ENCODE data around the gene PCYT1A.
A peak's percentile ranks its signal among the peaks of the same experiment; 100 is the strongest.
"Not testable (repeated sequence)": the region's sequence is repeated elsewhere in the genome, so short reads cannot be mapped to it uniquely, and the experiment has no call there.

The PCYT1A gene

GRCh38 chr3:196287440-196288140 is at the start of gene PCYT1A:
Gene PCYT1A, minus strand, starts transcription at chr3:196287726. Its CDS starts 17,195 bp downstream, at chr3:196270531.
- DNase-seq: peak; percentile 67 to 69

GRCh38 chr3:196336319-196337145 is 49.0 kb upstream of the PCYT1A start:
- DNase-seq: no peak

GRCh38 chr3:196335503-196335948 is 48.0 kb upstream of the PCYT1A start:
- DNase-seq: no peak

GRCh38 chr3:196334982-196335381 is 47.5 kb upstream of the PCYT1A start:
- no peak for DNase-seq

- no peak for DNase-seq
Measured at GRCh38 chr3:196332168-196332567, 44.6 kb upstream of the PCYT1A start.

DNA sequence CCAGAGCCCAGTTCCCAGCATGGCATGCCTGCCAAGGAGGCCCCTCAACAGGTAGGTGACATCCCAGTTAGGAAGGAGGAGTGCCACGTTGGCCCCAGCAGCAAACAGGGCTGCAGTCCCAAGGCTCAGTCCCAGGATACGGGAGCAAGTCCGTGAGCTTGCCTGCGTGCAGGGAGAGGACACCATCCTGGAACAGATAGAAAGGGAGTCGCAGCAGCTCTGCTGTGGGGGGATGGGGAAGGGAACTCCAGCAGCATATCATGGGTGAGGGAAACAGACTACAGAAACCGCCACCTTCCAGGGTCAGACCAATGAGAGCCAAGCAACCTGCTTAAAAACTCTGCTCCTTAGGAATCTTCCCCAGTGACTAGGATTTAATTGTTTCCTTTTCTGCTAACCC is 39.9 kb upstream of the PCYT1A start:
- DNase-seq: no peak

DNA sequence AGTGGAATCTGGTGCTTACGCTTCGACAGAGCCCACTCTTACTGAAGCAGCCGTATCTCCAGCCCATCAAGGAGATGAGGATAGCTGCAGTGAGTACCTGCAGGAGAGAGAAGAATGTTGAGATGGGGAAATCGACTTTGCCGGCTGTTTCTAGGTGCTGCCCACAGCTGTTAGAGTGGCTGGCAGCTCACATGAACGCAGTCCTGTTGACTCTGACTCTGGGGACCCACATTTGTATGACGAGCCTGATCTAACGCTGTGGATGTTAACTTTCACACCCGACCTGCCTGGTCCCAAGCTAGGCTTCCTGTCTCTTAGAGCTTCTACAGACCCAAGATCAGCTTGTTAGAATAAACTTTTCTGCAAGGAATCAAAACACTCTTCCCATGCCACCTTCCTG is 39.4 kb upstream of the PCYT1A start:
- no peak for DNase-seq

DNA sequence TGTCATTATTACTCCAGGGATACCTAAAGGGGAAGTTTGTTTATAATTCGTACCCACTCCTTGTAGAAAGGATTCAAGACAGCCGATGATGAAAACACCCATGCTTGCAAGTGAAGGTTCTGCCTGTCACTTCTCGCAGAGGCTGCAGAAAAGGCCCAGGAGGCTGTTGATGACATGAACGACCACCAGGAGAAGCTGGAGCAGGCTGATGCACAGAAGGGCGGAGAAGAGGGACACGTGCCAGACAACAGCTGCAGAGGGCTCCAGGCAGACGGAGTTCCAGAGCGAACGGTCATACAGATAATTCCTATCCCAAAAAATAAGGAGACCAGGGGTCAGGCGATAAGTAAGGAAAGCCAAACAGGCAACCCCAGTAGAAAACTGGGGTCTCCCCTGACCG is 36.2 kb upstream of the PCYT1A start:
- DNase-seq: no peak

DNA sequence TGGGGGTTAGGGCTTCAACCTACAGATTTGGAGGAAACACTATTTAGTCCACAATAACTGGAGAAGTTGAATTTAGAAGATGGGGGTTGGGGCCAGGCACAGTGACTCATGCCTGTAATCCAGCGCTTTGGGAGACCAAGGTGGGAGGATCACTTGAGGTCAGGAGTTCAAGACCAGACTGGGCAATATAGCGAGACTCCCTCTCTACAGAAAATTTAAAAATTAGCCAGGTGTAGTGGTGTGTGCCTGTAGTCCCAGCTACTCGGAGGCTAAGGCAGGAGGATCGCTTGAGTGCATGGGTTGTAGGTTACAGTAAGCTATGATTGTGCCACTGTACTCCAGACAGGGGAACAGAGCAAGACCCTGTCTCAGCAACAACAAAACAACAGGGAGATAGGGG is 35.5 kb upstream of the PCYT1A start:
- DNase-seq: no peak

DNA sequence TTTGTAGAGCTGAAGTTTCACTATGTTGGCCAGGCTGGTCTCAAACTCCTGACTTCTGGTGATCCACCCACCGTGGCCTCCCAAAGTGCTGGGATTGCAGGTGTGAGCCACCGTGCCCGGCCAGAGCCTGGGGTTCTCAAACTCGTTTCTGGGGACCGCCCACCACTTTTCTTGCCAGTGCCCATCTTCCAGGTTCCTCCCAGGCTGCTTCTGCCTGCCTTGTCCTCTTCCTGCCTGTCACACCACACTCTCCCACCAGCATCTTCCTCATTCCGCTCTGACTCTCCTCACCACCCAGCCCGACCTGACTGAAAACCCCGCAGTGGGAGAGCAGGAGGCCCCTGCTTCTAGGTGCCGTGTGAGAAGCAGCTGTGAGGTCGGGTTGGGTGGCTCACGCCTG is 33.6 kb upstream of the PCYT1A start:
- no peak for DNase-seq

DNA sequence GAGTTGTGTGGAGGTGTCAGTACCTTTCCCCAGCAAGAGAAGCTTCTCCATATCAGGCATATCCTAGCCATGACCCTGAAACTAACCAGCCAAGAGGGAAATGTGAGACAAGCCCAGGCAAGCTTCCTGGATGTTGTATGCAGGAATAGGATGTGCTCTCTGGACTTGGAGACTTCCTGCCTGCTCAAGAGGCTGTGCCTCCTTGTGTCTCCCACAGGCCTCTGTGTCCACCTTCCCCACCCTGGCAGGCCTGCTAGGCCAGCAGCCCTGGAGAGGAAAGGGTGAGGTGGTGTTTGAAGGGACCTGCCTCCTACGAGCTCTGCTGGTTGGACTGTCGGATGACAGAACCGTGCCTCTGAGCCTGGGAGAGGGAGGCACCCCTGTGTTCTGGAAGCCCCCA is 32.6 kb upstream of the PCYT1A start:
- DNase-seq: no peak

DNA sequence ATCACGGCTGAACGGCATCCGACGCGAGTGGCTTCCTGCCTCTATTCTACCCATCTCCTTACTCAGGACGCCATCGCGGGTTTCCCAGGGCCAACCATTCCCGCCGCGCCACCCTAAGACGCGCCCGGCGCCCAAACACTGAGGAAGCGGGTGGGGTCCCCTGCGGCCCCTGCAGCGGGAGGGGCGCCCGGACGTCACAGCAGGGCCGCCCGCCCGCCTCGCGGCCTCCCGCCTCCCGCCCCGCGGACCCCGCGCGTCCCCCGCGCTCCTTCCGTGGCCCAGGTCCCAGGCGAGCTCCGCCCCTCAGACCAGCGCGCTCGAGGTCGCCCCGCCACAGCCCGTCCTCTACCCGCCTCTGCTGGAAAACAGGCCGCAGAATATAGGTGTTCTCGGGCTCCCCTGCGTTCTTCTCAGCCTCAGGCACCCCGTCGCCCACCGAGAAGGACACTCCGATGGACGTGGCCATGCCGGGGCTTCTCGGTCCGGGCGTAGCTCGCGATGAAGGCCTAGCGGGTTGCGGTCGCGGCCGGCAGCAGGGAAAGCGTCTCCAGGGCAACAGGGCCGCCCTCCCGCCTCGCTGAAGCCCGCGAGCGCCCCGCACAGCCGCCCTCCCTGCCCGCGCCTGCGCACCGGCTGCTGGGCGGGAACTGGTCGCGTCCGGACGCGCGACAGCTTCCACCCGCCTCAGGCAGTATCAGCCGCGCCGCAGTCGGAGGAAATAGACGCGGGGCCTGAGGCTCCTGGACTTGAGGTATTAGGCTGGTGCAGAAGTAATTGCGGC is 30.4 kb upstream of the PCYT1A start, which contains the start of gene DYNLT2B:
DYNLT2B (minus strand) TSS at position 554 of the 781 bp plus-strand sequence; CDS start at position 466, 88 bp downstream.
- peak; percentile 78 to 82 for DNase-seq

GRCh38 chr3:196316799-196317686 is 29.5 kb upstream of the PCYT1A start:
- not testable (repeated sequence) for DNase-seq

- no peak for DNase-seq
Measured at GRCh38 chr3:196315821-196316220, 28.3 kb upstream of the PCYT1A start.

DNA sequence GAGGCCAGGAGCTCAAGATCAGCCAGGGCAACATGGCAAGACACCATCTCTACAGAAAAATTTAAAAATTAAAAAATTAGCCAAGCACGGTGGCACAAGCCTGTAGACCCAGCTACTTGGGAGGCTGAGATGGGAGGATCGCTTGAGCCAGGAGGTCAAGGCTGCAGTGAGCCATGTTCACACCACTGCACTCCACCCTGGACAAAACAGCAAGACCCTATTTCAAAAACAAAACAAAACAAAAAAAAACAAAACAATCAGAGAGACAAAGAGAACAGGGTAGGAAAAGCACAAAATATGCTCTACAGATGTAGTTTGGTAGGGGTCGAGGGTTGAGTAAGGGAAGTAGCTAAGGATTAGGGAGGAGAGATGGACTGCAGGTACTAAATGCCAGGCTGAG is 27.1 kb upstream of the PCYT1A start:
- DNase-seq: no peak

DNA sequence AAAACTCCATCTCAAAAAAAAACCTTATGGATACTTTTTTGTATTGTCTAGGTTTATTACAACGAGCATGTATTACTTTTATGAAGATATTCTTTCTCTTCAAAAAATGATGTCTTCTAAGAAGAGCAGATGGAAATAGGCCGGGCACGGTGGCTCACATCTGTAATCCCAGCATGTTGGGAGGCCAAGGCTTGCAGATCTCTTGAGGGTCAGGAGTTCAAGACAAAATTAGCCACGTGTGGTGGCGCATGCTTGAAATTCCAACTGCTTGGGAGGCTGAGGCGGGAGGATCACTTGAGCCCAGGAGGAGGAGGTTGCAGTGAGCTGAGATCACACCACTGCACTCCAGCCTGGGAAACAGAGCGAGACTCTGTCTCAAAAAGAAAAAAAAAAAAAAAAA is 26.6 kb upstream of the PCYT1A start:
- DNase-seq: not testable (repeated sequence)

- not testable (repeated sequence) for DNase-seq
Measured at GRCh38 chr3:196302960-196303359, 15.4 kb upstream of the PCYT1A start.

- not testable (repeated sequence) for DNase-seq
Measured at GRCh38 chr3:196302551-196302950, 15.0 kb upstream of the PCYT1A start.

DNA sequence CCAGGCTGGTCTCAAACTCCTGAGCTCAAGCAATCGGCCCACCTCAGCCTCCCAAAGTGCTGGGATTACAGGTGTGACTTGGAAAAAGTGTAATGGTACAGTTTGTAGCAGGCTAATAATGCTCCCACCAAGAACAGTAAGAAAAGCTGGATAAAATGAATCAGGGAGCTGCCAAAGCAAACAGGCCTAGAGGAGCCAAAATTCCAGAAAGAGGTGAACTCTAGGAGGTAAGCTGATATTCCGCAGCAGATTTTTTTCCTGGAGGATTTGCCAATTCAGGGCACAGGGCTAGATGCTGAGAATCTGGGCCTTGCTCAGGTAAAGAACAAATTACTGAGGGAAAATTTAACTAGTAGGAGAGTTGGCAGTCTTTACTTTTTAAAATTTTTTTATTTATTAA is 11.0 kb upstream of the PCYT1A start:
- no peak for DNase-seq

GRCh38 chr3:196292286-196292923 is 4.9 kb upstream of the PCYT1A start:
- no peak for DNase-seq

DNA sequence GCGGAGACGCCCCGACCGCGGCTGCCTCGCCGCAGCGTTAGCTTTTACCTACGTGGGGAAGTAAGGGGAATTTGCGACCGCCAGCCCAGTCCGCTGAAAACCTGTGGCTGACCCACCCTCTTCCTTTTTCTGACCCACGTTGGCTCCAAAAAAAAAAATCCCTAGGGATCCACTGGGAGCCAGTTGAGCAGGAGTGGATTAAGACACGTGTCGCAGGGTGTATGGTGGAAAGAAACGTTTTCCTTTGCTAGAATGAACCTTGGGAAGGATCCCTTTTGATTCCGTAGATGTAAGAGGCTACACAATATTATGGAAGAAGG is 575 bp upstream of the PCYT1A start:
- DNase-seq: no peak

DNA sequence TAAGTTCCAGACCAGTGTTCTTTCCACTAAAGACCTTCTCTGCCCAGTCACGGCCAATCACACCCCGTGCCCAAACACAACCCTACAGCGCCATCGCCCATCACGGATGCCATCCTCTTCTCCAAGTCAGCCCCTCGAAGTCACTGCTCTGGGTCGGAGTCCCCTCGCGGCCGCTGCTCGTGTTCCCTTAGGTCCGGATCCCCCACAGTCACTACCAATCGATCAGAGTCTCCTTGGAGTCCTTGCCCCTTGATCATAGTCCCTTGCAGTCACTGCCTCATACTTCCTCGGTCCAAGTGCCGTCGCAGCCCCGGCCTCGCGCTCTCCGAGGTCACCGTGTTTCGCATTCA is 461 bp downstream of the PCYT1A start:
- DNase-seq: peak in 1 of 2 donors; percentile 15
